Fibroblast of lung (primary cell): Measurements from ENCODE around the gene CHD5.

Experiments
- CTCF ChIP-seq, 2 donors: IDR thresholded peaks in 1 of 2; conservative IDR thresholded peaks in 1 of 2; 1 replicate in 1 of 2; 2 replicates in 1 of 2; pipeline ENCODE4 v1.5.1; 2011 to 2012; ENCODE audit warnings: low read length in 2 of 2, control low read depth in 1 of 2, inconsistent platforms in 1 of 2, low read depth in 1 of 2, mild to moderate bottlenecking in 1 of 2
- EZH2 ChIP-seq: IDR thresholded peaks from 2 replicates; pipeline ENCODE4 v1.5.1; 2012; ENCODE audit warnings: low read length, control low read depth, mild to moderate bottlenecking; ENCODE audit errors: missing control alignments

- no peak for TF ChIP-seq CTCF (conservative IDR thresholded peaks at IDR 0.05 in 1 of 2, IDR thresholded peaks at IDR 0.05 in 1 of 2; ENCODE audit: low read depth in 1 of 2, low read length in 2 of 2)
- TF ChIP-seq EZH2 = no peak
Measured at GRCh38 chr1:6103111-6103853, 76.8 kb downstream of the CHD5 start.
